ENCODE measurements around the gene NPW.

- TF ChIP-seq, protein P1, sequence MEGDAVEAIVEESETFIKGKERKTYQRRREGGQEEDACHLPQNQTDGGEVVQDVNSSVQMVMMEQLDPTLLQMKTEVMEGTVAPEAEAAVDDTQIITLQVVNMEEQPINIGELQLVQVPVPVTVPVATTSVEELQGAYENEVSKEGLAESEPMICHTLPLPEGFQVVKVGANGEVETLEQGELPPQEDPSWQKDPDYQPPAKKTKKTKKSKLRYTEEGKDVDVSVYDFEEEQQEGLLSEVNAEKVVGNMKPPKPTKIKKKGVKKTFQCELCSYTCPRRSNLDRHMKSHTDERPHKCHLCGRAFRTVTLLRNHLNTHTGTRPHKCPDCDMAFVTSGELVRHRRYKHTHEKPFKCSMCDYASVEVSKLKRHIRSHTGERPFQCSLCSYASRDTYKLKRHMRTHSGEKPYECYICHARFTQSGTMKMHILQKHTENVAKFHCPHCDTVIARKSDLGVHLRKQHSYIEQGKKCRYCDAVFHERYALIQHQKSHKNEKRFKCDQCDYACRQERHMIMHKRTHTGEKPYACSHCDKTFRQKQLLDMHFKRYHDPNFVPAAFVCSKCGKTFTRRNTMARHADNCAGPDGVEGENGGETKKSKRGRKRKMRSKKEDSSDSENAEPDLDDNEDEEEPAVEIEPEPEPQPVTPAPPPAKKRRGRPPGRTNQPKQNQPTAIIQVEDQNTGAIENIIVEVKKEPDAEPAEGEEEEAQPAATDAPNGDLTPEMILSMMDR (IDR thresholded peaks at IDR 0.05), result peak in 1 of 3 experiments; percentile 42
- TF ChIP-seq POLR2AphosphoS5 (IDR thresholded peaks at IDR 0.05) (peak; percentile 99 to 100), POLR2A (IDR thresholded peaks at IDR 0.05; ENCODE audit: low read depth) (peak; percentile 89)
Measured at GRCh38 chr16:1971796-1972489, 47.6 kb upstream of the NPW start, which contains the start of gene TBL3.

Measured in esophagus muscularis mucosa (tissue), 3 donors.